HG03103 (cell line): ENCODE measurements around the gene HLX.

ENCODE experiments used
- ATAC-seq: cut with Tn5 transposase; IDR thresholded peaks from one replicate; pipeline ENCODE4 v1.9.1; 2021; ENCODE audit warnings: low read depth; ENCODE audit not compliant: unreplicated experiment

Gene HLX

DNA sequence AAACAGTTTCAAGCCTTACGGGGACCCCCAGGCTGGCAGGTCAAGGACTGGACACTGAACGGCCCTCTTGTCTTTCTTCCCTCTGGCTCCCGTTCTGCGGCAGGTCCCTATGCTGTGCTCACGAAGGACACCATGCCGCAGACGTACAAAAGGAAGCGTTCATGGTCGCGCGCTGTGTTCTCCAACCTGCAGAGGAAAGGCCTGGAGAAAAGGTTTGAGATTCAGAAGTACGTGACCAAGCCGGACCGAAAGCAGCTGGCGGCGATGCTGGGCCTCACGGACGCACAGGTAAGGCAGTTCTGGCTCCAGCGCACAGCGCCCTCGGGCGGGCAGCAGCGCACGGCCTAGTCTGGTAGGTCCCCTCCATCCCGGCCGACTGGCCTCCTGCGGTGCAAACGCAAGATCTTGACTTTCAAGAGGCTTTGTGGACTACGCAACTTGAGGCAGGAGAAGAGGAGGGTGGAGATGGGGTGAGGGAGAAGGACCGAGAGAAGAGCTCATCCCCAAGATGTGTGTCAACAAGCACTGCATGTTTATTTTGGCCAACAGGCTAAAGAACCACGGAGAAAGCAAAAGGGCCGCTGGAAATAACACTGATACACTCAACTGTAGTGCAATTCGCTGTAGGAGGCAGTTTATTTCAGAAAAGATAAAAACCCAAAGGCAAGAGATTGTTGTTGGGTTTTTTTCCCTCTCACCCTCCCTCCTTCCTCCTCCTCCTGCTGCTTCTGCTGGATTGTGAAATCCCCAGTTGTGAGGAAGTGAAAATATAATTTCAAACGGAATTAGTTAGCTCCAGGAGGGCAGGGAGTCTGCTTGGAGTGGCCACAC lies 3.0 kb downstream of the HLX start:
- ATAC-seq, result no peak

DNA sequence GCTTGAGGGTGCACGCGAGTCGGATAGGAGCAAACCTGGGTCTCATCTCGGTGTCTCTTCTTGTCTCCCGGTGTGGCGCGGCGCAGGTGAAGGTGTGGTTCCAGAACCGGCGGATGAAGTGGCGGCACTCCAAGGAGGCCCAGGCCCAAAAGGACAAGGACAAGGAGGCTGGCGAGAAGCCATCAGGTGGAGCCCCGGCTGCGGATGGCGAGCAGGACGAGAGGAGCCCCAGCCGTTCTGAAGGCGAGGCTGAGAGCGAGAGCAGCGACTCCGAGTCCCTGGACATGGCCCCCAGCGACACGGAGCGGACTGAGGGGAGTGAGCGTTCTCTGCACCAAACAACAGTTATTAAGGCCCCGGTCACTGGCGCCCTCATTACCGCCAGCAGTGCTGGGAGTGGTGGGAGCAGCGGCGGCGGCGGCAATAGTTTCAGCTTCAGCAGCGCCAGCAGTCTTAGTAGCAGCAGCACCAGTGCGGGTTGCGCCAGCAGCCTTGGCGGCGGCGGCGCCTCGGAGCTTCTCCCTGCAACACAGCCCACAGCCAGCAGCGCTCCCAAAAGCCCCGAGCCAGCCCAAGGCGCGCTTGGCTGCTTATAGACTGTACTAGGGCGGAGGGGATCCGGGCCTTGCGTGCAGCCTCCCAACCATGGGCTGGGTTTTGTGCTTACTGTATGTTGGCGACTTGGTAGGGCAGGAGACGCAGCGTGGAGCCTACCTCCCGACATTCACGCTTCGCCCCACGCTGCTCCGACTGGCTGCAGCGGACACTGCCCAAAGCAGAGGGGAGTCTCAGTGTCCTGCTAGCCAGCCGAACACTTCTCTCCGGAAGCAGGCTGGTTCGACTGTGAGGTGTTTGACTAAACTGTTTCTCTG lies 5.1 kb downstream of the HLX start:
- no peak for ATAC-seq

DNA sequence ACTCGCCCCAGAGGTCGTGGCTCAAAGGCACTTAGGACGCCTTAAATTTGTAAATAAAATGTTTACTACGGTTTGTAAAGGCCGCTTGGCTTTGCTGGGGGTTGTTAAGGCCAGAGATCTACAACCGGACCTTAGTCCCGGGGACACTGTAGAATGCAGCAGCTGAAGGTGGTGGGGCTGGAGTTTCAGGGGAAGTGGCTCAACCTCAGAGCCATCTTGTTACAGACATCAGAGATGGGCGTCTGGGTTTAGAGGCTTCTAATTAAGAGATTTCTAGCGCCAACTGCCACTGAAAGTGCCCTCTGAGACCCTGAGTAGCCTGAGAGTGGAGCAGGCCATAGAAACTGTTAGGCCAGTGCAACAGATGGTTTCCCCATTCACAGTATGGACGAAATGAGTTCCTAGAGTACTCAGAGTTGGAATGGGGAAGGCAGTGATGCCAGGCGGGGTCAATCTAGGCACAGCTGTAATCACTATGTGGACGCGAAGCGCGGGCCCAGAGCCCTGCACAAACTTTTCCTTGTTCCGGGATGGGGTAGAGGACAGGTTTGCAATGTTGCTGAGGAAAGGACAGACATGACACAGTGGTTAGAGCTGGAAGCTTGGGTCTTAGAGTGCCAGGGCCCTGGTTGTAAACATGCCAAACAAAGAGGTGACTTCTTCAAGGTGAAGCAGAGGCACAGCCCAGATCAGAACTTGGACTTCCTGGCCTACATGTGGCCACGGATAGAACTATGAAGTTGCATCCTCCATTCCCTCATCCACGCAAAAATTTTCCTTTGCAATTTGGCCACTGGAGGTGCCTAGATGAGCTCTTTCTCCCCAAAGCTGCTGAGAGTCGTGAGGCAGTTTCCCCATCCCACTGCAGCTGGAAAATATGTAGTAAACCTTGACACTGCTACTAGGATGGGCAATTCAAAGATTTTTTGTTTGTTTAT lies 6.0 kb downstream of the HLX start:
- no peak for ATAC-seq

DNA sequence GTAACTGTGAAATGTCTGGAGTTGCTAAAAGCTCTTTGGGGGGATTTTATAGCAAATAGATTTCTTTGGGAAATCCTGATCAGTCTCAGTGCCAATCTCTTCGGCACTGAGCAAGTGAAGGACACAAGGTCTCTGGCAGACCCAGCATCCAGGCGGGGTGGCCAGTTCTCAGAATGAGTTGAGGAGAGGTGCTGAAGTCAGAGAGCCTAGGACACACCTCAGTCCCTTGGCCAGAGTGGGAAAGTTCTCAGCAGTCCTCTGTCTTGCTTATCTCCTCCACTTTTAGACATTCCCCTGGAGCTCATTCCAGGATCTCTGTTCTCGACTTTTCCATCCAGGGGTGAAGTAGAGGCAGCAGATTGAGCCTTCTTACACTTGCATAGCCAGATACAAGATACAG lies 6.7 kb downstream of the HLX start:
- ATAC-seq, result no peak

DNA sequence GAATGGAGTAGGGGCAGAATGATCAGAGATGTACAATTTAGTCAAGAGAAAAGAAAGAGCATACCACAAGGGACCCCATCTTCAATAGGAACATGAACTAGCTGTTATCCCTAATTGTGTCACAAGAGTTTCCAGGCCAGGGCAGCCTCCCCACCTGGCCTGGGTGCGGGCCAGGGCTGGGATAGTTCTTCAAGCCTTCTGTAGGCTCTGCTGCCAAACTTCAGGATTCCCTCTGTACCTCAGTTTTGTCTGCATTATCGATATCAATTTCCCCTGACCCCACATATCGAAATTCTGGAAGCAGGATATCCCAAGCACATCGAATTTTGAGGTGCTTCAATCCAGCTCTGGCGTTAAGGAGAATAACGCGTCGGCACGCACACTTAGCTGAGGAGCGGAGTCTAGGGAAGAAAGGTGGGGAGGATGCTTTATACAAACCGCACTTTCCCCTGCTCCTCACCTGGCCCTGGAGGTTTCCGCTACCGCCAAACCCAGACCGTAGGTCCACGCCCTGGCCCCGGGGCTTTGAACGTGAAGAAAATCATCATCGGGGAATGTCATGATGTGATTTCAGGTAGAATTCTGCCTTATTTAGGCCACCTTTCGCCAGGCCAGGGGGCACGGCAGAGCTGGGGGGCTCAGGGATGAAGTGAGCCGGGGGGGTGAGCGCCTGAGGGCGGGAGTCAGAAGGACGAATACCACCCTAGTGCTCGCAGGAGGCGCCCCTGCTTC lies 7.4 kb downstream of the HLX start:
- no peak for ATAC-seq

DNA sequence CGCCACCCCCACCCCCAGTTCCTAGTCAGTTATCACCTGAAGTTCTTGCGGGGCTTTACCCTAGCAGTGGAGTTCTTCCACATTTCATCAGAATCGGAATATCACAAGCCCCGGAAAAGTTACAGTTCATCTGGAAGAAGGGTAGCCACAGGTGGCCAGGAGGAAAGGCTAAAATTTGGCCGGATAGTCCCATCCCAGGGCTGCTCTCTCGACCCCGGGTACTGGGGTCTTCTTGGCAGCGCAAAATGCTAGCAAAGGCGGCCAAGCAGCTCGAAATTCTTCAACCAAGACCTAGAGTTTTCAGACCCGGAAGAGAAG lies 7.9 kb downstream of the HLX start:
- no peak for ATAC-seq

DNA sequence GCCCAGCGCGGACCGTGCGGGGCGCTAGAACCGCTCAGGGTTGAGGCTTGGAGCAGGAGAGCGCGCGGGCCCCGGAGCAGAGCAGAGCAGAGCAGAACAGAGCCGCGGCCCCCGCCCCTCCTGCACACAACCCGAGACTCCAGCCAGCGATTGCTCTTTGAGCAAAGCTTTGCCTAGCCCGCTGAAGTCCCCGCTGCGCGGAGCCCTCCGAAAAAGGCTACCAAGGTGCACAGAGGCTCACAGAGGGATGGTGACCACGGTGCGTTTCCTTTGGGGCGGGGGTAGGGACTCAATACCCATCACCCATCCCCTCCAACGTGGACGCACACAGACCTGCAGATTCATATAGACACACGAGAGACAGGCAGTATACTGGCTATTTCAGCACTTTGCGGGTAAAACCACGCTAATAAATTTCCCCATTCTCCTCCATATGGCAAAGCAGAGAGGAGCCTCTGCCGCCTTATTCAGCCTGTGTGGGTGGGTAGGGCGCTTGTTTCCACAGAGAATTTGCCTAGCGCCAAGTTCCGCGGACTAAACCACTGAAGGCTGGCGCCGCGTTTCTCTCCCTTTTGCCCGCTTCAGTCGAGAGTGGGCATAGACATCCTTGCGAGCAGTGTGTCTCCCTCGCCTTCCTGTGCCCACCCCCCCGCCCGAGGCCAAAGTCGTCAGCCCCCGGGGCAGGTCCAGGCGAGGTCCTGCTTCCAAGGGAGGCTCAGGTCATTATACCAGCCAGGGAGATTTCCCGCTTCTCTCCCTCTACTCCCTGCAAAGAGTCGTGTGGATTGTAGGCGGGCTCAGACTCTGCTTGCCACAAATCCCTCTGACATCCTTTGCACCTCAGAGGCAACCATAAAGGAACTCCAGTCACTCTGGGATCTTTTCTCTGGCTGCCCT lies 8.5 kb downstream of the HLX start:
- ATAC-seq, result no peak

DNA sequence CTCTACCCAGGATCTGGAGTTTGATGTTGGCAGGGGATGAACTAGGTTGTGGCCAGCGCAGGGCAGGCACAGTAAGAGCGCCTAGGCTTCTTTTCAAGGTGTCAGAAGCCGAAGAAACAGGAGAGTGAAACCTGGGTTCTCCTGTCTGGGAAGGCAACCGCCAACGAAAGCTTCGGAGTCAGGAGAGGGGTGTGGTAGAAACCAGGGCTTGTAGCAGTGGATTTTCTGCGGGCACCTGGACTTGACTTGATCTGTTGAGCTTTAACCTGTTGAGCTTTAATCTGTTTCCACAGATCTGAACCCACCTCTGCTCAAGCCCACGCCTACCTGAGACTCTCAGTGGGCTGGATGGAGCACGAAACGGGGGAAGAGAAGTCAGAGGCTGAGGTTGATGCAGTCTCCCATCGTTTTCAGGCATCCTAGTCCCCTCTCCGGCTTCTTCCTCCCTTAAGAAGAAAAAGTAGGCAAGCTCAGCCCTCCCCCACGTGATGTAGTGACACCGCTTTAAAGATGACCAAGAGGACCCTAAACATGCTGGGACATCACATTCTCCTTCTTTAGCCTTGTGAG lies 9.3 kb downstream of the HLX start:
- ATAC-seq, result no peak

DNA sequence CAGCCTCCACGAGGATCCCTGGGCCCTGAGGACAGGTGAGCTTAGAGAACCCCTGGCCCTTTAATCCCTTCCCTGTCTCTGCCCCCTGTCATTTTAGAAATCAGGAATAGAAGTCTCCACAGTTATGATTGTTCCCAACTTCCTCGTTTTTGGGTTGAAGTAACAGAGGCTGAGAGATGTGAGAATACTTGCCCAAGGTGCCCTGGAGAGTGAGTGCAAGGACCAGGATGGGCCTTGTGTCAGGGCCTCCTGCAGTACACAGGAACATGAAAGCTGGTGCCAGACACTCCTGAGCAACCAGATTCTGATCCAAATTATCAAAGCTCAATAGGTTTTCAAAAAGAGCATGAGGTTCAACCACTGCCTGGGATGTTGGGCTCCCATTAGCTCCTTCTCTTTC lies 10.1 kb downstream of the HLX start:
- ATAC-seq, result no peak

DNA sequence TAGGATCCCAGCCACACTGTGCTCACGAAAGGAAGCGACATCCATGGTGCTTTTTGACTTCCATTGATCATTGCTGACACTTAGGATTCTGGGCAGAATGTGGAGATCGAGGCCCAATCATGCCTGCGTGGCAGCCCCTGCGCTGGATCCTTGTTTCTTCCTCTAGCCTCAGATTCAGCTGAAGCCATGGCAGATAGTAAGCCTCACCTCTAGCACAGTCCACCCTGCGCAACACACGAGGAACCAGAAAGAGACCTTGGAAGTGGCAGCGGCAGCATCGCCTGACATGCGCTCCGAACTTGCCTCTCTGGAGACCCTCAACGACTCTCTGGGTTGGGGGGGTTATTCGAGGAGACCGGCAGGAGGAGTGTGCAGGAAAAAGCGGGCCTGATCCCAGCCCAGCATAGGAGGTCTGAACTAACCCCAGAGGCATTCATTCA lies 10.6 kb downstream of the HLX start:
- ATAC-seq, result no peak

DNA sequence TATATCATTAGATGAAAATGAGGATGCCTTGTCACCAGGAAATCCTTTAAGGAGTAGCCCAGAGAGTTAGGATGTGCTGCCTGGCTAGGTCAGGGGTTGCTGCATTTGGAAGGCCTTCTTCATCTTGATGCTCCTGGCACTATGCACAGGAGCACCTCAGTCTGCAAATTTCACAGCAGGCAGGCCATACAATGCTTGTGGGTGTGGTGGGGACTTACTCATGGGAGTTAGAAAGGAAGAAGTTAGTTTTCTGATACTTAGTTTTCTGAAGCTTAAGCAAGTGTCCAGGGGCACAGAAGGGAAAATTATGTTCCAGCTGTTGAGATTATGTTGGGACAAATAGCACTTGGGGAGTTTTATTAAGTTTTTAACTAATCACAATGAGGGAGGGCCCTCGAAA lies 11.4 kb downstream of the HLX start:
- ATAC-seq, result no peak

DNA sequence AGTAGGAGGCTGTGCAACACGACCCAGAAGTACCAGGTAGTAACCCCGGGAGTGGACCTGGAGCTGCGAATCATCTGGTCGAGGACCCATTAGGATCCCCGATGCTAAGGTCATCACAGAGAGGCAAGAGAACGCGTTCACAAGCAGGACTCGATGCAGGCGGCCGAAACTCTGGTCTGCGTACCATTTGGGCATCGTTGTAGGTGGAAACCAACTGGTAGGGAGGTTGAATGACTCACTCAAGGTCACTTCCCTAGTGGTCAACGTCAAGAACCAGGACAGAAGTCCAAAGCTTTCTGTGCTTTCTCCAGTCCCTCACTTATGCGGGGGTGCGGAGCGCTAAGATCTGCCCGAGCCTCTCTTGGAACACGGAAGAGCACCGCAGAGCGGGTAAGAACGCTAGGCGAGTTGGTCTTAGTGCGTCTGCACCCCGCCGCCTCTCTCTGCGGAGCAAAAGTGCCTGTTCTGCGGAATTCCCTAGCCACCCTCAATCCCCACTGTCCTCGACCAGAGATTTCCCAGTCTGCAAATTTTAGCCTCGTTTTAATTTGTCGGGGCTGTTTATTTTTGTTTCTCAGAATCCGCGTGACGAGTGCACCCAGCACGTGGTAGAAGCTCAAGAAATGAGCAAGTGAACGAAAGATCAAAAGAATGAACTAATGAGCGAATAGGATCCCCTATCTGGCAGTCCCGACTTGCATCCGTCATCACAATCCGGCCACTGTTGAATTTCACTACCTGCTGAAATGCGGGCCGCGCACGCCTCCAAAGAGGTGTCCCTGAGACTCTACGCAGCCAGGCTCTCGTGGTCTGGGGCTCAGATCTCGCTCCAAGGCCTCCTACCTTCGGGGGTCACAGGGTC lies 12.2 kb downstream of the HLX start:
- ATAC-seq, result no peak

DNA sequence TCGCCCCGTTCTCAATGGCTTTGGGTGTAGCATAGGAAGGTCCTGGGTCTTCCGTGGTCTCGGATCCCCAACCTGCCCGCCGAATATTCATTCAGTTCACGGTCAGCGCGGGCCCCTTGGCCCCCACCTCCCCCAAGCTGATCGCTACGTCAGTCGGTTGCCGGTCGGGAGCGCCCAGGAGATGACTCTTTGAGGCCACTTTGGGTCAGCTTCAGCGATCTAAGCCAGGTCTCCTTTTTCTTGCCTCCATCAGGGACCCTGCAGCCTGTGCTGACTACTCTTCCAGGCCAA lies 12.8 kb downstream of the HLX start:
- no peak for ATAC-seq

DNA sequence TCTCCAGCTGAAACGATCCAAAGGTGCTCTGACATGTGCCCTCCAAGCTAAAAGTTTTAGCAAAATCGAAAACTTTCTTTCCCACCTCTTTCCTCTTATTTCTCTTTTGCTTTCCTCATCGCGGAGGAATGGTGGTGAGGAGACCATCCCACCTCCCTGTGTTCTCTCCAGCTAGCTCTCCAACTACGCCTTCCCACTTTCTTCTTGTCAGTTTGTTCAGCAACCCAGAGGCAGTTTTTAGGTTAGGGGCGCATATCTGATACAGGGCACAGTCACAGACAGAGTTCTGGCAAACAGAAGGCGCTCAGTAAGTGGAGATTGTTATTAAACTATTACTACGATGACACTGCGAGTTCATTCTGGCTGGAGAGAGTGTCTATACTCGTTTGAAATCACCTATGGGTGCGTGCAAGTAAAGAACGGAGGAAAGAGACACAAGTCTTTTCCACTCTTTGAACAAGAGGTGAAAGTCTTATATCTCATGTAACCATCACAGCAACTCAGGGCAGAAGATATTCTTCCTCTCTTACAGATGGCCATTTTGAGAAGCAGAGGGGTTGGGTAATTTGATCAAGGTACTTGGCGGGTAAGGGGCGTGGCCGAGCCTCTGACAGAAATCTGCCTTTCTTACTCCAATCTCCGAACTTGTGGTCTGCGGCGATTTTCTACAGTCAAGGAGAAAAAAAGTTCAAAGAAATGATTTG lies 13.9 kb downstream of the HLX start:
- ATAC-seq, result no peak

DNA sequence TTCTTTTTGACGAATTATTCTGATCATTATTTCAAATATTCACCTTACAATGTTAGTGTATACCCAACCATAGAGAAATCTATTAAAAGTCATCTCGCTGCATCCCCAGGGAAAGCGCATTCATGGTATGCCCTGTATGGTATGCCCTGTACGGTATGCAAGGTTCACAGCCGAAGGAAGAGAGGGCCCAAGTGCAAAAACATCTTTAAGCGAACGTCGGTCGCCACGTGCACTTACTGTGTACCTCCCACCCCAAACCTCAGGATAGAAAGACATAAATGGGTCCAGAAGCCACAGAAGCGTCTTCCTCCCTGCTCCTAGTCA lies 14.4 kb downstream of the HLX start:
- ATAC-seq, result no peak

DNA sequence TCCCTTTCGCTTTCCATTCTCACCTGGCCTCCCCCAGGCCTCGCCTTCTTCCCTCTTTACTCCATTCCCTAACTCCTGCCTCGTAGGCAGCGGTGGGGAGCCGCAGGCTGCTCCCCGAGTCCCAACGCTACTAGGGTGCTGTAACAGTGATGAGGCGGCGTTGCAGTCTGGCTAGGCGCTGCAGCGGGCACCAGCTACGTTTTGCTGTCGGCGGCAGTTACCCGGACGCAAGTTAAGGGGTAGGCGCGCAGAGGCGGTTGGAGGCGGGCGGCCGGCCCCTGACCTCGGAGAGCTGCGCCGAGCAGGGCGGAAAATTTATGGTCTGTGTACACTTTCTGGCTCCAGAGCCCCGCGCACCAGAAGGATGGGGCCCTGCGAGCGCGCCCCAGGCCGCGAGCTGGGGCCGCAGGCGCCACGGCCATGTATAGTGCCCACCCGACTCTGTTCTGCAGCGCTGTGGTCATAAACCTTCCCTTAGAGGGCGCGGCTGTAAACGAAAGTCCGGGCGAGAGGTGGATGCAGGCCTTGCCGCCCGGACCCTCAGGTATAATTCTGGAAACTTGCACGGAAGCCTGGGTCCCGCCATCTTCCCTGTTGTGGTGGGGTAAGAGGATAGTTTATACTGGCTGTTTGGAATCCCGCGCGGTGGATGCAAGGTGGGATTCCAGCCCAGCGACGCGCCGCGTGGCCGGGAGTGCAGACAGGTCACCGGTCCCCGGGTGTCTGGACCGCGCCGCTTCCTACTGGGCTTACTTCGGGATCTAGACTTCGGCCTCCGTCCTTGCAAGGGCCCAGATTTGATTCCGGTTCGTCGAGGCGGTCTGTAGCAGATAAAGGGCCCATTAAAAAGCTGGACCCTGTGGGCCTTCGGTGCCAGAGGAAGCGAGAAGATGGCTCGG lies 15.0 kb downstream of the HLX start:
- no peak for ATAC-seq

DNA sequence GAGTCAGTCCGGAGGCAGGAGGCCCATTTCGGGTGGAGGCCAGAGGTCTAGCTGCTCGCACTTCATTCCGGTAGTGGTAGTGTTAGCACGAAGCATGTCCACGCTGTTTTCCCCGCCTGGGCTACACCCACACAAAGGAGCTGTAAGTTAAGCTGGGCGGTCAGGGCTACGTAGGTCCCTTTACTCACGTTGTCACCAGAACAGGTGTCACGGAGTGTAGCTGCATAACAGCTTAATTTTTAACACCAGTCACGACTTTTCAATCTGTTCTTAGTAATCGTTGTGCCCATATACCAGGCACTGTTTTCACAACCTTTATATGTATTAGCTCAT lies 15.6 kb downstream of the HLX start:
- ATAC-seq, result no peak
